Mesothelial cell of epicardium (in vitro differentiated cells): ENCODE data around the gene RNF212. TPM values are rescaled to one million over a fixed set of nuclear protein-coding genes. Genes with fewer than 3 reads are reported as not detected.
"Not testable (repeated sequence)": the region's sequence is repeated elsewhere in the genome, so short reads cannot be mapped to it uniquely, and the experiment has no call there.

Experiments
- DNase-seq, 2 experiments: peaks; one replicate each; pipeline ENCODE4 v3.0.0; 2021; ENCODE audit warnings: low spot score in 2 of 2; ENCODE audit not compliant: unreplicated experiment in 2 of 2
- H3K27ac Mint-ChIP-seq: 2 replicates; pipeline ENCODE4 v1.8.0; 2021; ENCODE audit warnings: mixed read lengths
- H3K27me3 Mint-ChIP-seq: 2 replicates; pipeline ENCODE4 v1.8.0; 2021; ENCODE audit warnings: low read depth, mixed read lengths
- H3K36me3 Mint-ChIP-seq: 2 replicates; pipeline ENCODE4 v1.8.0; 2021; ENCODE audit warnings: mixed read lengths
- H3K4me1 Mint-ChIP-seq: 2 replicates; pipeline ENCODE4 v1.8.0; 2021; ENCODE audit warnings: mixed read lengths
- H3K4me3 Mint-ChIP-seq: 2 replicates; pipeline ENCODE4 v1.8.0; 2021; ENCODE audit warnings: mild to moderate bottlenecking, moderate library complexity, mixed read lengths
- H3K9me3 Mint-ChIP-seq: 2 replicates; pipeline ENCODE4 v1.8.0; 2021; ENCODE audit warnings: mixed read lengths
- total RNA-seq: library from RNA; stranded (reverse); gene quantifications from 3 replicates; pipeline ENCODE4 v1.2.1, GENCODE V29; 2021
- TF ChIP-seq, protein P1 (sequence below): fragments of 200-600 bp; sonication (generic); IDR thresholded peaks from one replicate; pipeline ENCODE4 v1.5.0; 2021; ENCODE audit warnings: antibody characterized with exemption; ENCODE audit not compliant: unreplicated experiment

RNF212 gene
- total RNA-seq, 1 donor from 2014 or later = 10.9 TPM

DNA sequence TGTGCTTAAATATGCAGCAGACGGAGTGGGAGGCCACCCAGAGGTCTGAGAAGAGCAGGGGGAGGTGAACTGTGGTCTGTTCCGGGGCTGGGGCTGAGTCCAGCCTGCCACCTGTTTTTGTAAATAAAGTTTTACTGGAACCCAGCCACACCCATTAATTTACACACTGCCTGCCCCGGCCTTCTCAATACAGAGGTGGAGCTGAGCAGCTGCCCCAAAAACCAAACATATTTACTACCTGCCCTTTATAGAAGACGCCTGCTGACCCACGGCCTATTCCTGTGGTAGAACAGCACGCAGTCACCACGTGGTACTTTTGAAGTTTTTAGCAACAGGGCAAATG is 56.0 kb downstream of the RNF212 start:
- no peaks in the 10 kb centered on the region for H3K9me3 Mint-ChIP-seq
- no peak overlapping the region for H3K4me3 Mint-ChIP-seq
- DNase-seq = no peak
- H3K27ac Mint-ChIP-seq = no peak overlapping the region
- peaks cover 84% of the 10 kb centered on the region for H3K27me3 Mint-ChIP-seq
- TF ChIP-seq, protein P1, sequence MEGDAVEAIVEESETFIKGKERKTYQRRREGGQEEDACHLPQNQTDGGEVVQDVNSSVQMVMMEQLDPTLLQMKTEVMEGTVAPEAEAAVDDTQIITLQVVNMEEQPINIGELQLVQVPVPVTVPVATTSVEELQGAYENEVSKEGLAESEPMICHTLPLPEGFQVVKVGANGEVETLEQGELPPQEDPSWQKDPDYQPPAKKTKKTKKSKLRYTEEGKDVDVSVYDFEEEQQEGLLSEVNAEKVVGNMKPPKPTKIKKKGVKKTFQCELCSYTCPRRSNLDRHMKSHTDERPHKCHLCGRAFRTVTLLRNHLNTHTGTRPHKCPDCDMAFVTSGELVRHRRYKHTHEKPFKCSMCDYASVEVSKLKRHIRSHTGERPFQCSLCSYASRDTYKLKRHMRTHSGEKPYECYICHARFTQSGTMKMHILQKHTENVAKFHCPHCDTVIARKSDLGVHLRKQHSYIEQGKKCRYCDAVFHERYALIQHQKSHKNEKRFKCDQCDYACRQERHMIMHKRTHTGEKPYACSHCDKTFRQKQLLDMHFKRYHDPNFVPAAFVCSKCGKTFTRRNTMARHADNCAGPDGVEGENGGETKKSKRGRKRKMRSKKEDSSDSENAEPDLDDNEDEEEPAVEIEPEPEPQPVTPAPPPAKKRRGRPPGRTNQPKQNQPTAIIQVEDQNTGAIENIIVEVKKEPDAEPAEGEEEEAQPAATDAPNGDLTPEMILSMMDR = no peak
- H3K36me3 Mint-ChIP-seq = no peaks in the 10 kb centered on the region
- no peaks in the 10 kb centered on the region for H3K4me1 Mint-ChIP-seq

DNA sequence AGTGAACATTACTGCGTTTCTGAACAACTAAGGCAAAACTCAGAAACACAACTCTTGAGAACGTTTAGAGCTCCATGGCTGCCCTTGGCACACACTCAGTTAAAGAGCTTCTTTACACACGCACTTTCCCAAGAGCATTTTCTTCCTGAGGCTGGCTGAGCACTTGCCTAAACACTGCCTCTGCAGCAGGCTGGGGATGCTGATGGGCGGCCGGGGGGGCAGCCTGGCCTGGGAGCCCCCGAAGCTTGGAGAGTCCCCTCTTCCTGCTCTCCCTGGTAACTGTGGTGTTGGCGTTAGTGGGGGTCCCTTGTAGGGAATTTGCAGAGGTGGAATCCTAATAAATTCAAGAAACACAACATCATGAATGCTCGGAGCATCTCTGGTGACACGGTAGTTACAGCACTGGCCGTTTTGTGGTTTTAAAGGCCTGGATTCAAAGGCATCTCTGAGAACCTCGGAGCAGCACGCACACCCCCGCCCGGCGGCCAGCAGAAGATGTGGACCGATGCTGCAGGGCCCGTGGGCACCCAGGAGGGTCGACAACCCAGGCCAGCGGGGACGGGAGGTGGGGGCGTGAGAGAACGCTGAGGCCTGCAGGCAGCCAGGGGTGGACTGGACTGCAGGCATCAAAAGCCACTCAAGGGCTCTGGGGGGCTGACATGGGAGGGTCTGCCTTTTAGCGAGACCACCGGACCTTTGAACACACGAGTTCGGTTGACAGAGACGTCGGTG is 56.5 kb downstream of the RNF212 start:
- TF ChIP-seq, protein P1 = no peak
- Mint-ChIP-seq H3K4me1 (no peaks in the 10 kb centered on the region), H3K36me3 (no peaks in the 10 kb centered on the region), H3K9me3 (no peaks in the 10 kb centered on the region), H3K27me3 (peaks cover 84% of the 10 kb centered on the region), H3K27ac (no peak overlapping the region), H3K4me3 (no peak overlapping the region)
- DNase-seq = no peak

DNA sequence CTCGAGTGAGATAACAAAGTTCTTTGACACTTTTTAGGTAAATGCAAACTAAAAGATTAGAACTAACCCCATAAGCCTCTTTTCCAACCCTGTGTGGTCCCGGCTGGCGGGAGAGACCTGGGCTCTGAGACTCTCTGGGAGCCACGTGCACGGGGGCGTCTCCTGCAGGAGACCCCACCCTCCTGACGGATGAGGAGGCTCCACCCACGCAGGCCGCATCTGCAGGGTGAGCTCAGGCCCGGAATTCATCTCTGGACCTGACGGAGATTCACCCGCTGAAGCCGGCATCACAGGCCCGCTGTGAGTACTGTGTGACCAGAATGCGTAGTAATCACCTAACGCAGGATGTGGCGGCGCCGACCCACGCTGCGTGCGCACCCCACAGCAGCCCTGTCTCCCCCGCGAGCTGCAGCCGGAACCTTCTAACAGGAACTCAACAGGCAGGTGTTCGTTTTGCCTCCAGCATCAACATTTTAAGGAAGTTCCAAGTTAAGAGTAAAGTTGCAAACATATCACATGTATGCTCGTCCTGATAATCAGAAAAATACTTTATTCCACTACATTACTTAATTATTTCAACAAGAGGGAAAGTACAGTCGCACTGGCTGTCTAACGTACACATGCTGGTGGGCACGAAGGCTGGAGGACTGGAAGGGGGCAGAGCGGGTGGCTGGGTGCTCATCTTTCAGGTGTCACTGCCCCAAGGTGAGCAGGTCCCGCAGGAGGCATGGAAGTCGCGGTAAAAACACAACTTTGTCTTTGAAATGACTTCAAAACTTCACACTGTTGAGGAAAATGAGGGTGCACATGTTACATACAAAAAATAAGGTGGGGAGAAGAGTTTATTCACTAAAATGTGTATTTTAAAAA is 57.4 kb downstream of the RNF212 start:
- H3K27ac Mint-ChIP-seq = no peak overlapping the region
- H3K4me1 Mint-ChIP-seq = no peaks in the 10 kb centered on the region
- H3K4me3 Mint-ChIP-seq = no peak overlapping the region
- H3K36me3 Mint-ChIP-seq = no peaks in the 10 kb centered on the region
- H3K27me3 Mint-ChIP-seq = peaks cover 84% of the 10 kb centered on the region
- TF ChIP-seq, protein P1 = no peak
- DNase-seq = peak in 1 of 2 experiments; percentile 36
- no peaks in the 10 kb centered on the region for H3K9me3 Mint-ChIP-seq

DNA sequence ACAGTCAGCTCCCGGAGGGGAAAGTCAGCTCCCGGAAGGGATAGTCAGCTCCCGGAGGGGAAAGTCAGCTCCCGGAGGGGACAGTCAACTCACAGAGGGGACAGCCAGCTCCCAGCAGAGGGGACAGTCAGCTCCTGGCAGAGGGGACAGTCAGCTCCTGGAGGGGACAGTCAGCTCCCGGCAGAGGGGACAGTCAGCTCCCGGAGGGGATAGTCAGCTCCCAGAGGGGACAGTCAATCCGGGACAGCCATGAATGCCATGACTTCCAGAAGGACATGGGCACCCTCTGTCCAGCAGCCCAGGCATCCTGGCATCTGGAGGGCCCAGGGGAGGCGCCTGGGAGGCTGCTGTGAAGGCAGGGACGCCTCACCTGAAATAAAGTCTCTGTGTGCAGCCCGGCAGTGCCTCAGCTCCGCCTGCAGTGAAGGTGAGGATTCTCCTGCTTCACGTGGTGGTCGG is 58.1 kb downstream of the RNF212 start:
- not testable (repeated sequence) for H3K27ac Mint-ChIP-seq, H3K4me1 Mint-ChIP-seq, H3K4me3 Mint-ChIP-seq, DNase-seq, H3K9me3 Mint-ChIP-seq, H3K36me3 Mint-ChIP-seq
- peaks cover 86% of the 10 kb centered on the region for H3K27me3 Mint-ChIP-seq

DNA sequence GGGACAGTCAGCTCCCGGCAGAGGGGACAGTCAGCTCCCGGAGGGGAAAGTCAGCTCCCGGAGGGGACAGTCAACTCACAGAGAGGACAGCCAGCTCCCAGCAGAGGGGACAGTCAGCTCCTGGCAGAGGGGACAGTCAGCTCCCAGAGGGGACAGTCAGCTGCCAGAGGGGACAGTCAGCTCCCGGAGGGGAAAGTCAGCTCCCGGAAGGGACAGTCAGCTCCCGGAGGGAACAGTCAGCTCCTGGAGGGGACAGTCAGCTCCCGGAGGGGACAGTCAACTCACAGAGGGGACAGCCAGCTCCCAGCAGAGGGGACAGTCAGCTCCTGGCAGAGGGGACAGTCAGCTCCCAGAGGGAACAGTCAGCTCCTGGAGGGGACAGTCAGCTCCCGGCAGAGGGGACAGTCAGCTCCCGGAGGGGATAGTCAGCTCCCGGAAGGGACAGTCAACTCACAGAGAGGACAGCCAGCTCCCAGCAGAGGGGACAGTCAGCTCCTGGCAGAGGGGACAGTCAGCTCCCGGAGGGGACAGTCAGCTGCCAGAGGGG is 58.6 kb downstream of the RNF212 start:
- H3K4me3 Mint-ChIP-seq, H3K9me3 Mint-ChIP-seq, H3K27ac Mint-ChIP-seq, H3K4me1 Mint-ChIP-seq, DNase-seq, H3K36me3 Mint-ChIP-seq: not testable (repeated sequence)
- H3K27me3 Mint-ChIP-seq = peaks cover 88% of the 10 kb centered on the region

DNA sequence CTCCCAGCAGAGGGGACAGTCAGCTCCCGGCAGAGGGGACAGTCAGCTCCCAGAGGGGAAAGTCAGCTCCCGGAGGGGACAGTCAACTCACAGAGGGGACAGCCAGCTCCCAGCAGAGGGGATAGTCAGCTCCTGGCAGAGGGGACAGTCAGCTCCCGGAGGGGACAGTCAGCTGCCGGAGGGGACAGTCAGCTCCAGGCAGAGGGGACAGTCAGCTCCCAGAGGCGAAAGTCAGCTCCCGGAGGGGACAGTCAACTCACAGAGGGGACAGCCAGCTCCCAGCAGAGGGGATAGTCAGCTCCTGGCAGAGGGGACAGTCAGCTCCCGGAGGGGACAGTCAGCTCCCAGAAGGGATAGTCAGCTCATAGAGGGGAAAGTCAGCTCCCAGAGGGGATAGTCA is 59.5 kb downstream of the RNF212 start:
- H3K27ac Mint-ChIP-seq, H3K36me3 Mint-ChIP-seq, DNase-seq, H3K4me3 Mint-ChIP-seq, H3K4me1 Mint-ChIP-seq, H3K9me3 Mint-ChIP-seq: not testable (repeated sequence)
- peaks cover 89% of the 10 kb centered on the region for H3K27me3 Mint-ChIP-seq
